Activated CD8-positive, alpha-beta memory T cell treated with anti-CD3 and anti-CD28 coated beads for 24 hours (primary cell): Measurements from ENCODE around the gene ACTR1B.
A peak's percentile ranks its signal among the peaks of the same experiment; 100 is the strongest.
"Not testable (repeated sequence)": the region's sequence is repeated elsewhere in the genome, so short reads cannot be mapped to it uniquely, and the experiment has no call there.

ENCODE experiments used
- DNase-seq: peaks from one replicate; pipeline ENCODE4 v3.0.0-alpha.2; 2020

Gene ACTR1B

GRCh38 chr2:97657986-97658690, 5.7 kb downstream of the ACTR1B start:
- DNase-seq: no peak

- DNase-seq: no peak
Measured at GRCh38 chr2:97656905-97657587, 6.8 kb downstream of the ACTR1B start.

- no peak for DNase-seq
Measured at GRCh38 chr2:97656129-97656755, 7.6 kb downstream of the ACTR1B start.

GRCh38 chr2:97654791-97655190, 9.1 kb downstream of the ACTR1B start:
- no peak for DNase-seq

- no peak for DNase-seq
Measured at GRCh38 chr2:97654309-97654708, 9.5 kb downstream of the ACTR1B start.

GRCh38 chr2:97653874-97654273, 10.0 kb downstream of the ACTR1B start:
- DNase-seq: no peak

GRCh38 chr2:97653473-97653872, 10.4 kb downstream of the ACTR1B start:
- no peak for DNase-seq

GRCh38 chr2:97651114-97651513, 12.7 kb downstream of the ACTR1B start:
- no peak for DNase-seq

- DNase-seq: no peak
Measured at GRCh38 chr2:97646977-97647376, 16.9 kb downstream of the ACTR1B start.

- peak; percentile 98 for DNase-seq
Measured at GRCh38 chr2:97645695-97646629, 17.9 kb downstream of the ACTR1B start, which contains the start of gene COX5B. TSS of gene COX5B (plus strand) at chr2:97646062. CDS start at chr2:97646087, 25 bp downstream.

- DNase-seq: no peak
Measured at GRCh38 chr2:97645112-97645694, 18.6 kb downstream of the ACTR1B start.

GRCh38 chr2:97644023-97644717, 19.7 kb downstream of the ACTR1B start:
- DNase-seq: no peak

- not testable (repeated sequence) for DNase-seq
Measured at GRCh38 chr2:97626049-97626430, 37.8 kb downstream of the ACTR1B start.

GRCh38 chr2:97625354-97626048, 38.3 kb downstream of the ACTR1B start:
- DNase-seq: not testable (repeated sequence)

GRCh38 chr2:97622976-97623375, 40.9 kb downstream of the ACTR1B start:
- DNase-seq: not testable (repeated sequence)

GRCh38 chr2:97620492-97620891, 43.4 kb downstream of the ACTR1B start:
- not testable (repeated sequence) for DNase-seq

- not testable (repeated sequence) for DNase-seq
Measured at GRCh38 chr2:97618939-97619827, 44.7 kb downstream of the ACTR1B start.

- DNase-seq: no peak
Measured at GRCh38 chr2:97617911-97618310, 45.9 kb downstream of the ACTR1B start.

- not testable (repeated sequence) for DNase-seq
Measured at GRCh38 chr2:97615746-97616145, 48.1 kb downstream of the ACTR1B start.

- not testable (repeated sequence) for DNase-seq
Measured at GRCh38 chr2:97611895-97612294, 51.9 kb downstream of the ACTR1B start.
